GM19240 (cell line): ENCODE results near the gene EVI5L.

Experiments used
- DNase-seq: peaks from one replicate; pipeline ENCODE4 v3.0.0; 2011; ENCODE audit warnings: low spot score; ENCODE audit not compliant: insufficient read length

EVI5L gene

DNA sequence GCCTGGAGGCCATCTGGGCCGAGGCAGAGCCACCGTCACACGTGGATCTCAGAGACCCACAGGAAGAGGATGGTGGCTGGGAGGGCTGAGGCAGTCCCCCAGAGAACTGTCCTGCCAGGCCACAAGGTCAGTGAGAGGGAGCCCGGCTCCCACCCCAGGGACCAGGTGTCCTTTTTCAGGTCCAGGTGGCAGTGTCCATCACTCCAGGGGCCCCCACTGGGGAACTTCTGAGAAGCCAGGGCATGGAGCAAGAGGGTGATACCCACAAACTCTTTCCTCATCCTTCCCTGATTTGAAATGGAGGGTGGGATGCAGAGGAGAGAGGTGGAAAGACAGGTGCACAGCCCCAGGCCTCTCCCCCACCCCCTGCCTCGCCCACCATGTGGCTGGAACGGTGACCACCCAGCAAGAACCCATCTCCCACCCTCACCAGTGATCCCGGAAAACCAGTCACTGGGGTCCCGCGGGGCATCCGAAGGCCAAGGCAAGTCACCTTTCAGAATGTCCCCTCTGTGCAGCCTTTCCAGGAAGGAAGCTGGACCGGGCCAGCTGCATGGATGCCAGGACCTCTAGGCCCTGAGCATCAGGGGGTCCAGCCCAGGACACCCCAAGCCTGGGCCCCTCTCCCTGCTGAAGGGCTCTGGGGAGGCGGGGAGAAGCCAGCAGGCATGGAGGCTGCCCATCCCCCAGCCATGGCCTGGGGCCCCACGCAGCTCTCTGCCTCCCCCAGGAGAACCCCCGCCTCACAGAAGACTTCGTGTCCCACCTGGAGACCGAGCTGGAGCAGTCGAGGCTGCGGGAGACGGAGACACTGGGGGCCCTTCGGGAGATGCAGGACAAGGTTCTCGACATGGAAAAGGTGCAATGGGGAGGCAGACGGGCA is 30.1 kb downstream of the EVI5L start:
- DNase-seq = no peak

DNA sequence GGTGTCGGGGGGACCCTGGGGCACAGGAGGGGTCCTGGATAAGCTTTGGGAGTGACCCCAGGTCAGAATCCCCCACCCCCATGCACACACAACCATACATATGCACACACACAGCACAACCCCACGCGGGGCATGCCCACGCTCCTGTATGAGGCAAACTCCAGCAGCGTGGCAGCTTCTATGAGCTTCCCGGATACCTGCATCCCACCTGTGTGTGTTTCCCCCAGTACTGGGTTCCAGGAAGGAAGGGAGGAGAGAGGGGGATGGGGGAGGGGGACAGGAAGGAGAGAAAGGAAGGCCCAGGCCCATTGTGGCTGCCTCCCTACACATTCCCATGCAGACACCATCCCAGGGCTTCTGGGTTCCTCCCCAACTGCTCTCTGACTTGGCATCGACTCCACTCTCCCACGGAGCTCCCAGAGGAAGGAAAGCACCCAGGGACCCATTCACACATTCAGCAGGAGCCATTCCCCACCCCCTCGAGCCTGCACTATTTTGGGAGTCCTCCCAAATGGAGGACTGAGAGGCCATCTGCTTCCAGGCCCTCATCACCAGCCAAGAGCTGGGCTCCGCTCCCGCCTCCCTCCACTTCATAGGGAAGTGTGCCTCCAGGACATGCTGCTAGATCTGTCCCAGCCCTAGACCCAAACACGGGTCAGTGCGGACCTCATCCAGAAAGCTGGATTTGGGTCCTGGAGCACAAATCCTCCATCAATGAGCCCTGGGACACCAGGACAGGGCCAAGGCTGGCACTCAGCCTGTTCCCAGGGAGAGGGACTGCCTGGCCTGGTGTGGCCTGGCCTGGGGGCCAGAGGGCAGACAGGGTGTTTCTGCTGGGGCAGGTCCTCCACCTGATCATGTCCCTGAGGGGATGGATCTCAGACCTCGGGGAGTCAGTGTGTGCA is 30.9 kb downstream of the EVI5L start:
- DNase-seq = no peak

DNA sequence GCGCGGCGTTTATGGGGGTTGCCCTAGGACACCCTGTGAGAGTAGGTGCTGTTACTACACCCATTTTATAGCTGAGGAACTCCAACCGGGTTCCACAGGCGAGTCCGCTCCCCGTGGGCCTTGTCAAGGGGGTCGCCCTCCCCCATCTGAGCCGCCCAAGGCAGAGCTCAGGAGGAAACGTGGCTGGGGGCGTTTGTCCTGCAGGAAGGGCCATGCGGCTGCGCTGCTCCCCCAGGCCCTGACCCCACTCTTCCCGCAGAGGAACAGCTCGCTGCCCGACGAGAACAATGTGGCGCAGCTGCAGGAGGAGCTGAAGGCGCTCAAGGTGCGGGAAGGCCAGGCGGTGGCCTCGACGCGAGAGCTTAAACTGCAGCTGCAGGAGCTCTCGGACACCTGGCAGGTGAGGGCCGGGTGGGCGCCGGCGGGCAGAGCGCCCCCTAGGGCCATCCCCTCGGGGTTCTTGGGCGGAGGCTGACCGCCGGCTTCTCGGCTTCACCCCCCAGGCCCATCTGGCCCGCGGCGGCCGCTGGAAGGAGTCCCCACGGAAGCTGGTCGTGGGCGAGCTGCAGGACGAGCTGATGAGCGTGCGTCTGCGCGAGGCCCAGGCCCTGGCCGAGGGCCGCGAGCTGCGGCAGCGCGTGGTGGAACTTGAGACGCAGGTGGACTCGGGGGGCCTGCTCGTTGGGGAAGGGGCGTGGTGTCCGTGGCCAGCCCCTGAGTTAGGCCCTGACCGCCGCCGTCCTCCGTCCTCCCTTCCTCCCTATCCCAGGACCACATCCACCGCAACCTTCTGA is 31.8 kb downstream of the EVI5L start:
- DNase-seq = no peak

DNA sequence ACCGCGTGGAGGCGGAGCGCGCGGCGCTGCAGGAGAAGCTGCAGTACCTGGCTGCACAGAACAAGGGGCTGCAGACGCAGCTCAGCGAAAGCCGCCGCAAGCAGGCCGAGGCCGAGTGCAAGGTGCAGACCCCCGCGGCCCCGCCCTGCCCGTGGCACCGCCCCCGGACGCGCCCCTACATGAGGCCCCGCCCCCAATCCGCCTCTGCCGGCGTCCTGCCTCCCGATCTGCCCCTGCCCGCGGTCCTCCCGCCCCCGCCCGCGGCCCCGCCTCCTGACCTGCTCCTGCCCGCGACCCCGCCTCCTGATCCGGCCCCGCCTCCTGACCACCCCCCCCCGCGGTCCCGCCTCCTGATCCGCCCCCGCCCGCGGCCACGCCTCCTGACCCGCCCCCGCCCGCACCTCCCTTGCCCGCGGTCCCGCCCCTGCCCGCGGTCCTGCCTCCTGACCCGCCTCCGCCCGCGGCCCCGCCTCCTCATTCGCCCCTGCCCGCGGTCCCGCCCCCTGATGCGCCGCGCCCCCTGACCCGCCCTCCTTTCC is 32.5 kb downstream of the EVI5L start:
- DNase-seq = no peak

DNA sequence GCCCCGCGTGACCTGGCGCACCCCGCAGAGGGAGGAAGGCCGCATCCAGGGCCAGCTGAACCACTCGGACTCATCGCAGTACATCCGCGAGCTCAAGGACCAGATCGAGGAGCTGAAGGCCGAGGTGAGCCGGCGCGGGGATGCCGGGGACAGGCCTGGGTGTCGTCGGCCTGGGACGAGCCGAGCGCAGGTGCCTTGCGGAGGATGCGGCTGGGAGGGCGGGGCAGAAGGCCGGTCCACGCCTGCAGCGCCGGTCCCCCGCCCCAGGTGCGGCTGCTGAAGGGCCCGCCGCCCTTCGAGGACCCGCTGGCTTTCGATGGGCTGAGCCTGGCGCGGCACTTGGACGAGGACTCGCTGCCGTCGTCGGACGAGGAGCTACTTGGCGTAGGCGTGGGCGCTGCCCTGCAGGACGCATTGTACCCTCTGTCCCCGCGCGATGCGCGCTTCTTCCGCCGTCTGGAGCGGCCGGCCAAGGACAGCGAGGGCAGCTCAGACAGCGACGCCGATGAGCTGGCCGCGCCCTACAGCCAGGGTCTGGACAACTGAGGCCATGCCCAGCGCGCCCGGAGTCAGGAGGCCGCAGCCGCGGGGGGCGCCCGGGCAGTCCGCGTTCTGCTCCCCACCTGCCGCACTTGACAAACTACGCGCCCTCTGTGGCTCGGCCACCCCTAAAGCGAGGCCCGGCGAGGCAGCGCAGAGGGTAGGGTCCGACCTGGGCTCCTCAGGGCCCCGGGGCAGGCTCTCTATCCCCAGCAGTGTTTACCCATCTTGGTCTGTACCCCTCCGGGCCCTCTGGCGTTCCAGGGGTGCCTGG is 33.3 kb downstream of the EVI5L start:
- no peak for DNase-seq

DNA sequence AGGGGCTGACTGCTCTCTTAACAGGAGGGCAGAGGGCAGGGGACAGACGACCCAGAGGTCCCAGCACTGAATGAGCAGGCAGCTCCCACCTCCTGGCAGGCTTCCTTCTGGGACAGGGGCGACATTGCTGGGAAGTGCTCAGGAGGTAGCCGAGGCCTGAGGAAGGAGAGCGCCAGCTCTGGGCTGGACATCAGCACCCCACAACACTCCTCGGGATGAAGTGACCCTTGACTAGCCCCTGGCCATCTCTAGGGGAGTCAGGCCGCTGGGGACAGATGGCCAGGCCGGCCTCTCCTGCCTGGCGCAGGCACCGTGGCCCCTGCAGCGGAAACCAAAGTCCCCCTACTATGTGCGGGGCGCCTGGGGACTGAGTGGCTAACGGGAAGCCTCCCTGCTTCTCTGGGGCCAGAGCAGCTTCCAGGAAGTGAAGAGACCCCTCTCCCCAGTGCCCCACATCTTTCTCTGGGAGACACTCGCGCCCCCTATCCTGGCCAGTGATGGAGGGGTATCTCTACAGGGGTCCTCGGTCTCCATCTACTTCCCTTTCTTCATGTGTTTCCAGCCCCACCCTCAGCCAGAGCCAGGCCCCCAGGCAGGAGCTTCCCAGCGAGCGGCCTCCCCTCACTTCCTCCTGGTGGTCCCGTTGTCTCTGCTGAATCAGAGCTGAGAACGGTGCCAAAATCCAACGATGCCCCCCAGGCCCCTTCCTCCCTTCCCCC is 34.1 kb downstream of the EVI5L start:
- no peak for DNase-seq

DNA sequence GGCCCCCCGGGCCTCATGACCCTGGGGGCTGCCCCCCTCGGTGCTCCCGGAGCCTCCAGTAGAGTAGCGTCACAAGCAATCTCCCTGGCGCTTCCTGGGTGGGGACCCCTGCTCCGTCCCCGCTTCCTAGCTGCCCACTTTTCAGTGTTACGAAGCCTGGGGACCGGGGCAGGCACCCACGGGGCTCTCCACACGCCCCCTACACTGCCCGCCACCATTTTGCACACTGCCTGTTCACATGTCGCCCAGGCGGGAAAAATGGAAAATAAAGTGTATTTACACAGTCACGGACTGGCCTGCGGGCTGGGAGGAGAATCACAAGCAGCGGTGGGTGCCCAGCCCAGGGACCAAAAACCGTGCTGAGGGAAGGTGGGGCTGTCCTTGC is 34.7 kb downstream of the EVI5L start:
- no peak for DNase-seq

DNA sequence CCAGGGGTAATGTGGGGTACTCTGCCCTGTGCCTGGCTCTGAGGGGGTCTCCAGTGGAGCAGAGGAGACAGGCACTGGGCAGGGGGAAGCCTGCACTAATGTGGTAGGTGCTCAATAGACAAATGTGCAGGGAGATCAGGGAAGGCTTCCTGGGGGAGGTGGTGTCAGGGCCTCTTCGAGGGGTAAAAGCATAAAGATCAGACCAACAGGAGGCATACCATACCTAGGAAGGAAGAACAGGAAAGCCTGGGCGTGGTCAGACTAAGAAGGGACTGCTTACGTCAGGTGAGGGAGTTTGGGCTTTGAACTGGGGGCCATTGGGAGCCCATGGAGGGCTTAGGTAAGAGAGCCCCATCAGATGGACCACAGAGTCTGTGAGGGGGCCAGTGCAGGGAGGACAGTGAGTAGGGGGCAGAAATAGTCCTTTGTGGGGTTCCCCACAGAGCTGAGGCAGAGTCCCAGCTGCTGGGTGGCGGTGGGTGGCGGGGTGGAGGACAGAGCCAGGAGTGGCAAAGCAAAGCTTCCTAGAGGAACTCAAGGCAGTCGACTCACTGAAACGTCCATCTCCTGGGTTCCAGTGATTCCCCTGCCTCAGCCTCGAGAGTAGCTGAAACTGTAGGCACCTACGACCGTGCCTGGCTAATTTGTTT is 35.4 kb downstream of the EVI5L start:
- DNase-seq = no peak

DNA sequence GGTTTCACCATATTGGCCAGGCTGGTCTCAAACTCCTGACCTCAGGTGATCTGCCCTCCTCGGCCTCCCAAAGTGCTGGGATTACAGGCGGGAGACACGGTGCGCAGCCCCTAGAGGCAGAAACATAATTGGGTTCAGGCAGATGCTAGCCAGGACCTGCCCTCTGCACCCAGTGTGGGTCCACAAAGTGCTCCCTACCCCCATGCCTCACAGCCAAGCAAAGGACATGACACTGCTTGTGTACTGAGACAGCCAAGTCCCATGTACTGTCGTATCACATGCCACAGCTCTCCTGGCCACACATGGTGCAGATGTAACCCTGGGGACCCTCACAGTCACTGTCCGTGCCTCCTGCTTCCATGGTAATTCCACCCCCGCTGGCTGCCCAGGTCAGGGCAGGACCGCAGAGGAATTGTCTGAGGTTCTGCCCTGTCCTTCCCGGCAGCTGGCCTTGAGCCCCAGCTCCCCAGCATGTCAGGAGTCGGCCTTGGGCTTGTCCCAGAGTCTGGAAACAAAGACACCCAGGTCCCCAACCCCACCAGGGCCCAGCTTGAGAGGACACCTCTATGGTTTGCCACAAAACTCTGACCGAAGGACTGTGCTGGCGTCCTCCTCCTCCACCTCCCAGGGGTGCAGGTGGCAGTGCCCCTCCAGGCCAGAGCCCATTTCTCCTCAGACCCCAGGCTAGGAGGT is 36.5 kb downstream of the EVI5L start:
- DNase-seq = no peak

DNA sequence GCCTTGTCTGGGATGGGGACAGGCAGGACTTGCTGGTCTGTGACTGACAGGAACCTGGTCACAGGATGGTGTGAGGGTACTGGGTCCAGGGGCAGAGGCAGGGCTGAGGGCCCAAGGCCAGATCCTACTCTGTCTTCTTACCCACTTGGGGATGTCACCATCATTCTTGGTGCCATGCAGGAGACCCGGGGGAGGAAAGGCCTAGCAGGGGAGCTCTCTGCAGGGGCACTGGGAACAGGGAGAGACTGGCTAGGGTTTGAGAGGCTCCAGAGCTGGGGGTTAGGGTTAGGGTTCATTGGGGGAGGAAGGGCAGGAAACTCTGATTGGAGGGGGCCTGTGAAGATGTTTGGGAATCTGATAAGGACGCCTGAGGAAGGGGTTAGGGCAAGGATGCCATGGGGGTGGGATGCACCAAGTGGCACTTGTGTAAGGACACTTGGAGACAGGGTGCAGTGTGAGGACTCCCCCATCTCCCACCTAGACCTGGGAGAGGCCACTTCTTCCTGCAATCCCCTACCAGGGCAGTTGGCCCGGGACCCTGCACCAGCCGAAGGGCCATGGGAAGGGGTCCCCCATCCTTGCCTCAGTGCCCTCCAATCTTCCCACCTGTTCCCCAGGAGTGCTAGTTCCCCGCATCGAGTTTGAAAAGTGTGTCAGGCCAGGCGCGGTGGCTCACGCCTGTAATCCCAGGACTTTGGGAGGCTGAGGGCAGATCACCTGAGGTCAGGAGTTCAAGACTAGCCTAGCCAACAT is 37.2 kb downstream of the EVI5L start:
- DNase-seq = no peak

DNA sequence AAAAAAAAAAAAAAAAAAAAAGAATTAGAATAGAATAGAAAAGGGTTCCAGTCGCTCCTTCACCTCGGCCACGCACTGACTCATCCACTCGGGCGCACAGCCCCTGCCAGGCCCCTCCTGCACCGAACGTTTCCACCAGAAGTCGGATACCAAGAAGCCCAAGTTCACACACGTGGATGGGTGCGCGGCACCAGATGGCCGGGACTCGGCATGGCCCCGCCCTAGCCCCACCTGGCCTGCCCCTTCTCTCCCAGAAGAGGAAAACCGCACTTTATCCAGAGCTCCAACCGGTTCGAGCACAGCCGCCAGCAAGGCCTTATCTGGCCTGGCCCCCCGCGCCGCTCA is 38.3 kb downstream of the EVI5L start:
- DNase-seq = no peak

DNA sequence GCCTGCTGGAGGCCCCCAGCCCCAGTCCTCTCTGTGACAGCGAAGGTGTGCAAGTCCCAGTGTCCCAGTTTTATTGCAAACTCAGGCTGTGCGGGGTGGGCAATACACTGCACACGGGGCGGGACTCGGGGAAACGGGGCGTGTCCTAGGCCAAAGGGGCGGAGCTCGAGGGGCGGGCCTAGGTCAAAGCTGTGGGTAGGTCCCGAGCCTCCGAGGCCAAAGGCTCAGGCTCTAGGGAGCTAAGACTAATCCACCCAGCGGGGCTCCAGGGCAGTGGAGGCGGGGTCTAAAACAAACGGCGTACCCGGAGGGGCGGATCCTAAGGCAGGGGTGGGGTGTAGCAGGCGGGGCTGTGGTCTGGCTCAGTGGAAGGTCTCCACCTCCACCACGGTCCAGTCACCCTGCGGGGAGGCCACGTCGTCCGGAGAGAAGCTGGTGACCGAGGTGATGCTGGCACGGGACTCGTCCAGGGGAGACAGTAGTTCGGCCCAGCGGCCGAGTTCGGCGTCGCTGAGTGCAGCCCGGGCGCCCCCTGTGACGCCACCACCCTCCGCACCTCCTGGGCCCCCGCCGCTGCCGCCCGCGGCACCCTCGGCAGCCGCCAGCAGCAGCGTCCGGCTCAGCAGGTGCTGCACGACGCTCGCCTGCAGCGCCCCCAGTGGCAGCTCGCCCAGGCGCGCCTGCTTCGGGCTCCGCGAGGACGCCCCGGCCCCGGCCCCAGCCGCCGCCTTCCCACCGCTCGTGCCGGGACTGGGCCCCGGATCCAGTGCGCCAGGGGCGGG is 38.8 kb downstream of the EVI5L start:
- DNase-seq = peak; percentile 91

DNA sequence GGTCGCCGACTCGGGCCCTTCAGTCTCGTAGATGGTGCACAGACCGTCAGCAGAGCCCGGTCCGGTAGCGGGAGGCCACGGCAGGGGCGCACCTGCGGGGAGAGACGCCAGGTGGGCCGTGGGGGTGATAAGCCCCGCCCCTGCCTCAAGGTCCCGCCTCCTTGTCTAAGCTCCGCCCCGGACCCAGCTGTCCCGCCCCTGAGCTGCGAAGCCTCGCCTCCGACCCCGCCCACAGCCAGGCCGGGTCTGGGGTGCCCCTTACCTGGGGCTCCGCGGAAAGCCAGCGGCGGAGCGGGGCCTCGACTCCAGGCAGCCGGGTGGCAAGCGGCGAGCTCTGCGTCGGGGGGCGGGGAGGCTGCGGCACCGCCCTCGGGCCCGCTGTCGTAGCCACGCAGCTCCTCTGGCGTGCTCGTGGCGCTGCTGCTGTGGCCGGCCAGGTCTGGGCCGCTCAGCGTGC is 39.5 kb downstream of the EVI5L start:
- DNase-seq = no peak

DNA sequence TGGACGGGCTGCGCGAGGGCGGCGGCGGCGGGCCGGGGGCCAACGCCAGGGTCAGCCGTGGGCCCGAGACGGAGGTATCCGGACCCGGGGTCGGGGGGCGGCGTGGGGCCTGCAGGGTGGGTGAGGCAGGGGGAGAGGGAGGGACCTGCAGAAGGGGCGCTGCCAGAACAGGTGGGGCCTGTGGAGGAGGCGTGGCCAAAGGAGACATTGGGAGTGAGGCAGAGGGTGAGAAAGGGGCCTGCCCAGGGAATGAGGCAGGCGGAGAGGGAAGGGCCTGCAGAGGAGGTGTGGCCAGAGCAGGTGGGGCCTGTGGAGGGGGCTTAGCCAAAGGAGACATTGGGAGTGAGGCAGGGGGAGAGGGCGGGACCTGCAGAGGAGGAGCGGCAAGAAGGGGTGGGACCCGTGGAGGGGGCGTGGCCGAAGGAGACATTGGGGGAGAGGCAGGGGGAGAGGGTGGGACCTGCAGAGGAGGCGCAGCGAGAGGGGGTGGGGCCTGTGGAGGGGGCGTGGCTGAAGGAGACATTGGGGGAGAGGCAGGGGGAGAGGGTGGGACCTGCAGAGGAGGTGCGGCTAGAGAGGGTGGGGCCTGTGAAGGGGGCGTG is 40.0 kb downstream of the EVI5L start:
- no peak for DNase-seq

DNA sequence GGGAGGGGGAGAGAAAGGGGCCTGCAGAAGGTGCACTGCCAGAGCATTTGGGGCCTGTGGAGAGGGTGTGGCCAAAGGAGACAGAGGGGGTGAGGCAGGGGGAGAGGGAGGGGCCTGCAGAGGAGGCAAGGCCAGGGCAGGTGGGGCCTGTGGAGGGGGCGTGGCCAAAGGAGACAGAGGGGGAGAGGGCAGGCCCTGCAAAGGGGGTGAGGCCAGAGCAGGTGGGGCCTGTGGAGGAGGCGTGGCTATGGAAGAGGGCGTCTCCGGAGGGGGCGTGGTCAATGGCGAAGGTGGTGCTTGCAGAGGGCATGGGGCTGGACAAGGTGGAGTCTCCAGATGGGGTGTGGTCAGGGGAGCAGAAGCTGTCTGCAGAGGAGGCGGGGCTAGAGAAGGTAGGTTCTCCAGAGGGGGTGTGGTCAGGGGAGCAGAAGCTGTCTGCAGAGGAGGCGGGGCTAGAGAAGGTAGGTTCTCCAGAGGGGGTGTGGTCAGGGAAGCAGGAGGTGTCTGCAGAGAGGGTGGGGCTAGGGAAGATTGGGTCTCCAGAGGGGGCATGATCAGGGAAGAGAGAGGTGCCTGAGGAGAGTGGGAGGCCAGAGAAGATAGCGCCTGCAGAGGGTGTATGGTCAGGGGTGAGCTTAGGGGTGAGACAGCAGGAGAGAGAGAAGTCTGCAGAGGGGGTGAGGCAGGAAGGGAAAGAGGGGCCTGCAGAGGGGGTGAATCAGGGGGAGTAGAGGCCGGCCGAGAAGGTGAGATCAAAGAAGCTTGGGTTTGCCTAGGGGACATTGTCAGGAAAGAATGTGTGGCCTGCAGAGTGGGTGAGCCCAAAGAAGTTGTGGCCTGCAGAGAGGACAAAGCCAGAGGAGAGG is 40.8 kb downstream of the EVI5L start:
- DNase-seq = no peak
